Tibial nerve (tissue), 3 donors: Measurements from ENCODE around the gene ABCB11.

ENCODE experiments used
- POLR2A ChIP-seq, 2 donors: fragments of 450-650 bp; IDR thresholded peaks; one replicate each; pipeline ENCODE4 v1.6.1; 2017; ENCODE audit warnings: antibody characterized with exemption in 2 of 2, mild to moderate bottlenecking in 2 of 2, moderate library complexity in 2 of 2
- TF ChIP-seq, protein P1 (sequence below), 5 experiments: fragments of 200-600 bp in 3 of 5; fragments of 450-650 bp in 2 of 5; sonication (generic) in 3 of 5; IDR thresholded peaks; one replicate each; pipeline ENCODE4 v1.5.1; 2016 to 2019; ENCODE audit warnings: antibody characterized with exemption in 5 of 5, mild to moderate bottlenecking in 3 of 5, moderate library complexity in 2 of 5

DNA sequence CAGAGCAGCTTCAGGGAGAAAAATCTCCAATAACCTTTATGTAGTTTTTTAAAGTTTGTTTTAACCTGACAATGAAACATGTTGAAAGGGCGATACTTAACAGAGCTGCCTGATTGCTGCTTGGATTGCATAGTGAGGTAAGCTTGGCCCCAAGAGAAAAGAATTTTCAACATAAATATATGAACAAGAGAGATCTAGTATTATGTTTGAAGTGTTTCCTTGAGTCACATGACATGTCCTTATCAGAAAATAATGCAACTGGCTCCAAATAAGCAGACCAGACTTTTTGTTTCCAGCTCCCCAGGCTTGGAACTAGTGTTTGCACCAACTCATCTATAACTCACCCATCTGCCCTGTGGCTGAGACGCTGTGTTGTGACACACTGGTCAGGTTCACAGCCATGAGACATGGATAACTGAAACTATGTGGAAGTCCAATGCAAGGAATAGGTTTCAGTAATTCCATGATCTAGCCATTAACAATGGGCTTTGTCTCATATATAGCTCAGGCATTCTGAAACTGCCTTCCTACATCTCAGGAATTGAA, 44.7 kb downstream of the ABCB11 start:
- no peak for TF ChIP-seq POLR2A (IDR thresholded peaks at IDR 0.05)
- TF ChIP-seq, protein P1, sequence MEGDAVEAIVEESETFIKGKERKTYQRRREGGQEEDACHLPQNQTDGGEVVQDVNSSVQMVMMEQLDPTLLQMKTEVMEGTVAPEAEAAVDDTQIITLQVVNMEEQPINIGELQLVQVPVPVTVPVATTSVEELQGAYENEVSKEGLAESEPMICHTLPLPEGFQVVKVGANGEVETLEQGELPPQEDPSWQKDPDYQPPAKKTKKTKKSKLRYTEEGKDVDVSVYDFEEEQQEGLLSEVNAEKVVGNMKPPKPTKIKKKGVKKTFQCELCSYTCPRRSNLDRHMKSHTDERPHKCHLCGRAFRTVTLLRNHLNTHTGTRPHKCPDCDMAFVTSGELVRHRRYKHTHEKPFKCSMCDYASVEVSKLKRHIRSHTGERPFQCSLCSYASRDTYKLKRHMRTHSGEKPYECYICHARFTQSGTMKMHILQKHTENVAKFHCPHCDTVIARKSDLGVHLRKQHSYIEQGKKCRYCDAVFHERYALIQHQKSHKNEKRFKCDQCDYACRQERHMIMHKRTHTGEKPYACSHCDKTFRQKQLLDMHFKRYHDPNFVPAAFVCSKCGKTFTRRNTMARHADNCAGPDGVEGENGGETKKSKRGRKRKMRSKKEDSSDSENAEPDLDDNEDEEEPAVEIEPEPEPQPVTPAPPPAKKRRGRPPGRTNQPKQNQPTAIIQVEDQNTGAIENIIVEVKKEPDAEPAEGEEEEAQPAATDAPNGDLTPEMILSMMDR (IDR thresholded peaks at IDR 0.05), result no peak
